SKM-1 (cell line): ENCODE results near the gene BTK.
A peak's percentile ranks its signal among the peaks of the same experiment; 100 is the strongest.

ENCODE experiments used
- DNase-seq: peaks from one replicate; lab custom pipeline; 2025; ENCODE audit not compliant: unreplicated experiment; lab: John Stamatoyannopoulos, UW

BTK gene

DNA sequence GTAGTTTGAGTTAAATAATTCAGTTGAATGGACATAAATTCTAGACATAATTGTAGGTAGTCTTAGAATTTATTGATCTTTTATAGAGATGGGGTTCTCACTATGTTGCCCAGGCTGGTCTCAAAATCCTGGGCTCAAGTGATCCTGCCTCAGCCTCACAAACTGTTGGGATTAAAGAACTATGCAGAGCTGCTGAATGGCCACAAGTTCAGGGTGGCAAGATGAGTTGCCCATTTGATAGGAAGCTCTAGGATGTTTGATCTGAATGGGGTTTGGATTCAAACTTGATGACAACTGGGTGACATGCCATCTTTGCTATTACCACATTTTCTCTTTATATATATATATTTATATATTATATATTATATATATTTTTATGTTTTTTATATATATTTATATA is 8.4 kb upstream of the BTK start:
- no peak for DNase-seq

GRCh38 chrX:101393530-101394305 is 7.7 kb upstream of the BTK start:
- DNase-seq = no peak

GRCh38 chrX:101391831-101392230 is 5.8 kb upstream of the BTK start:
- DNase-seq = no peak

DNA sequence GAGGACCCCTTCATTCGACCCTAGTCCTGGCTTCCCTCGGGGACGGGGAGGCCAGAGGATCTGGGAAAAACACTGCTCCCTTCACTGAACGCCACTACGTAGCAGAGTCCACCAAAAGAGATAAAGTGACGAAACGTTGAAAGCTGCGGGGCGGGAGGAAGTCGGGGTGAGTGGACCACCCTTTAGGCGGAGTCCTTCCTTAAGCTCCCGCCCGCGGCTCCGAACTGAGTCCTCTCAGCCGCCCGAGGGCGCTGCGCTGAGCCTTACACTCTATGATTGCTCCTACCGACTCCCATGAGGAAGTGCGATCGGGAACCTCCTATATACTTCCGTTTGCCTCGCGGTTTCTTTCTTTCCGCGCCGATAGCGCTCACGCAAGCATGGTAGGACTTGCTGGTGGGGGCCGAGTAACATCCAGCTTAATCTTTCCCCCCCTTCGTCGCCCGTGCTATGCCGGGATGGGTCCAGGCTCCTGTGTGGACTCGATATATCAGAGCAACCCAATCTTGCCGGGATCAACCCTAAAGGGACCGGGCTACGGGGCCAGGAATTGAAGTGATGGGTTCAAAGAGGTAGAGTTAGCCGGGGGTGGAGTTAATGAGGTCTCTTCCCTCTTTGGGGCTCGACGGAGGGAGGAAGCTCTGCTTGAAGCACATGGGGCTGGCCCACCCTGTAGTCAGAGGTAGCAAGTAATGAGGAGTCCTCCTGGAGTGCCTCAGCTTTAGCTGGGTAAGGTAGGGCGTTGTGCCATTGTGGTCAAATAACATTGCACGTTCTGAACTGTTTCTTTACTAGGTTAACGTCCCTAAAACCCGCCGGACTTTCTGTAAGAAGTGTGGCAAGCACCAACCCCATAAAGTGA is 4.9 kb upstream of the BTK start, which contains the start of gene RPL36A:
Gene RPL36A, plus strand, starts transcription at position 348 of the 862 bp plus-strand sequence. Its CDS starts 33 bp downstream, at position 381.
- peak; percentile 63 for DNase-seq

DNA sequence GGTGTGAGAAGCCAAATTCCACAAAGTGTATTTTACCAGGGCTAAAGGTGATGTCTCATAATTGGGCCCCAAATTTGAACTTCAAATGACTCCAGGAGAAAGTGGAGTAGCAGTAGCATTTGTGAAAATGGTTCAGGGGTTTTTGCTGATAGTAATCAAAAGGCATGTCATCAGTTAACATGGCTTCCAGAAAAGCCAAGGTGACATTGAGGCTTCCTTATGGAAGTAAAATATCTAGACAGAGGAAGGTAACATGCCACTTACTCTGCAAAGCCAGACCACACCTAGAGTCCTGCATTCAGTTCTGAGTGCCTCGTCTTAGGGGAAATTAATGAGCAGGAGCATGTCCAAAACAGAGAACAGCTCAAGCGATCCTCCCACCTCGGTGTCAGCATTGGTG is 2.6 kb upstream of the BTK start:
- no peak for DNase-seq

DNA sequence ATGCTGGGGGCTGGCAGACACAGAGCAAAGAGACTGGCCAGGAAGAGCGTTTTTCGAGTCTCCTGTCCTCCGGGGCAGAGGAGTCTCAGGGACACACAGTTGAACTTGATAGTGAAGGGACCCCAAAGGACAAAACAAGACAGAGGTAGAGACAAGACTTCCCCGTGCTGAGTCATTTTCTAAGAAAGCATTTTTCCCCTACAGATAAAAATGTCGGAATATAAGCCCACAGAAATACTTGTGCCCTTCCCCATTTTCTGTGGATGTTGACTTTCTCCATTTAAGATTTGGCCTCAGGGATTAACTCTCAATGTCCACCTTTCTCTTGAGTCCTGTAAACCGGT is 523 bp upstream of the BTK start:
- no peak for DNase-seq

GRCh38 chrX:101385026-101385684 is 836 bp downstream of the BTK start:
- no peak for DNase-seq

DNA sequence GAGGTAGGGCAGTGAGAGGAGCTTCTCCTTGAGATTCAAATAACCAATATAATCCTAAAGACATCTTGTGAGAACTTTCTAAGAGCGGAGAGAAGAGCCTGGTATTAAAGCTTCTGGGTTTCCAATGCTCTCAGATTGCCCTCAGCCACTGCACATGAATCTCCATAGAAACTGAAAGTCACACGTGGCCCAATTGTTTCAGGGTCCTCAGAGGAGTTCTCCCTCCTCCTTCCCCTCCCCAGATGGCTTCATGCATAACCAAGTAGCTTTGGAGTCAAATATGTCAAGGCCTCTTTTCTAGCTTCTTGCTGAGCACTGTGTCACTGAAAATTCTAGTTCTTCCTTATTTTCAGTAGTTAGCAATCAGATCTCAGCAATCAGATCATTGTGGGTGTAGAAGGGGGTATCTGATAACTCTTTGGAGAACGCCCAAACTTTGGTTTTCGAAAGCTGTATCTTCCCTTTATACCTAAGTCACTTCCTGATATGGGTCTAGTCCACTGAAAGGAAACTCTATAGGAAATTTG is 2.2 kb downstream of the BTK start:
- no peak for DNase-seq

- DNase-seq = peak; percentile 5
Observed at GRCh38 chrX:101377547-101377946, 8.4 kb downstream of the BTK start.

GRCh38 chrX:101370888-101371504 is 15.0 kb downstream of the BTK start:
- DNase-seq = no peak

DNA sequence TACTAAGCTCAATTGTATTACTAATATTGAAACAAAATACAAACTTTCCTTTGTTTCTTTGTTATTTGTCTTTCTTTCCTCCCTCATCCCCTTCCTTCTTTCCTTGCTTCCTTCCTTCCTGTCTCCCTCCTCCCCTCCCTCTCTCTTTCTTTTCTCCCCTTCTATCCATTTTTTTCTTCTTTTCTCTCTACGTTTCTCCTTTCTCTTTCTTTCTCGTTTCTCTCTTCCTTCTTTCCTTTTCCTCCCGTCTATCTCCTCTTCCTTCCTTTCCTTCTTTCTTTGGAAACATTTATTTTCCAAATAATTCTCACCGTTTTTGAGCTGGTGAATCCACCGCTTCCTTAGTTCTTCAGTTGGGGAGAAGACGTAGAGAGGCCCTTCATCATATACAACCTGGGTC is 16.3 kb downstream of the BTK start:
- no peak for DNase-seq

GRCh38 chrX:101368800-101369199 is 17.2 kb downstream of the BTK start:
- no peak for DNase-seq

DNA sequence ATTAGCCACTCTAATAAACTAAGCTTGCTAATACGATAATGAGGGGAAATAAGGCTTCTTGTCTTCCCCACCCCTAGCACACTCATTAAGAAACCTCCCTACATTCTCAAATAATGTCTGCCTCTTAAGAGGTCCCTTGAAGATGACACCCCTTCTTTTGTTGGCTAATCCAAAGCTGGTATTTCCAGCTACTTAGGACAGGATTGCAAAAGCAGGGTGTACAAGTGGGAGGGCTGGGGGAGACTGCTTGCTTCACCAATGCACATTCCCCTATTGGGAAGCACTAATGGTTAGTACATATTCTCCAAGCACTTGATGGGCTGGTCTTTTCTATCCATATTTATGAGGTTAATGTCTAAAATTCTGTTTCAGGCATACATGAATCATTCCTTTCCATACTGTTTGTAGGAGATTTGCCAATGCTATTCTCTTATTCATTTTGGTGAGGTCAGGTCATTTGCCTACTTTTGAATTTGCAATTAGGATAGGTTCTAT is 20.6 kb downstream of the BTK start:
- no peak for DNase-seq

DNA sequence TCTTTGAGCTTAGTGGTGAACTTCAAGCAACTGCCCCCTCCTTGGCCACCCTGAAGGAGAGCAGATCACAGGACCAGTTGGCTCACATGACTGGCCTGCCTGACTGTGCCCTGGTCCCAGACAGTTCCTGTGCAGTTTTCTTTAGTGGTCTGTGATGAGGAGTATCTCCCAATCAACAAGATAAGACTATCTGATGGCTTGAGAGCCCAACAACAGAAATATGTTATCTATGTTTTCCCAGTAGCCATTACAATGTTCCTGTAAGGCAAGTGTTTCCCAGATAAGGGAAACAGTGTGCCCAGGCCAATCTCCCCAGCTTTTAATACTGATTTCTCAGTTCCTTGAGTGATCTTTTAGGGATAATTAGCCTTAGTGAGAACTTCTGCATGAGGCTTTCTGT is 23.2 kb downstream of the BTK start:
- no peak for DNase-seq

DNA sequence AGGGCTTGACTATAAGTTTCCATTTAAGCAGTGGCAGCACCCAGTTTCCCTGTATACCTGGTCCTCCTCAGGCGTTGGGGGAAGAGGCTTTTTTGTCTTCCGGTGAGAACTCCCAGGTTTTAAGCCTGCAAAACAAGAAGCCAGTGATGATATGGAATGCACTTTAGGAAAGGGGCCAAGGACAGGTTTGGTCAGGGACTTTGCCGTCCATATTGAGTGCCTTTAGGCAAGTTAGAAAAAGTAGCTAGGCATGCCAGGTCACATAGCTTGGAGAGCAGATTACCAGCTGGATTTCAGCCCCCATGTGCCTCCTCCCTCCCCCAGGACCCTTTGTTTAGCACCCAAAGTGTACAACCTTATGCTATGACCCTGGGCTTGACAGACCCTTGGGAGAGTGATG is 23.9 kb downstream of the BTK start:
- DNase-seq = no peak

- no peak for DNase-seq
Observed at GRCh38 chrX:101360390-101360789, 25.6 kb downstream of the BTK start.

DNA sequence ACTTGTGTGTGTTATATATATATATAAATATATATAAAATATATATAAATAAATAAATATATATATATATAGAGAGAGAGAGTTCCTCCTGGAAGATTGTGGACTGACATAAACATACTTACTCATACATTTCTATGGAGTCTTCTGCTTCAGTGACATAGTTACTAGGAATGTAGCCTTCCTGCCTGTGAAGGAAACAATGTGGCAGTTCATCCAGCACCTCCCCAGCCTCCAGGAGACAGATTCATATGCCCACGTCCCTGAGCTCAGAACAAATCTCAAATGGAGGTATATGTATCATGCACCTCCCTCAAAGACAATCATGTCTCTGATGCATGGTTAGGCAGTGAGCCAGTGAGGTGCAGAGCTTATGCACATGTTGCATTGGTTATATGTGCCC is 26.0 kb downstream of the BTK start:
- DNase-seq = no peak

GRCh38 chrX:101357166-101357795 is 28.7 kb downstream of the BTK start:
- DNase-seq = no peak

DNA sequence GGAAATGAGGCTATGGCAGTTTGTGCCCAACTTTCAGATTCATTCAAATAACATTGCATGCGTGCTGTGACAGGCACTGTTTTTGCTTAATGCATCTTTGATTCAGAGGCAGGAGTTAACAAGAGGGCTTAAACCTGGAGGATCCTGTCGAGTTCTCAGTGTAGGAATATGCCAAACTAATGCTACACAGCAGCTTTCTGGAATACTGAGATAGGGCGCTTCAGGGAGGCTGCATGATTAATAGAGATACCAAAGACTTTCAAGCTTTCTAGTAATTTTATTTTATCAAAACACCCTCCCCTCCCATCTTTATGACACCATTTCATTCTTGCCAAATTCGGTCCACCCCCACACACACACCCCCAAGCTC is 36.8 kb downstream of the BTK start:
- no peak for DNase-seq

- peak; percentile 65 for DNase-seq
Observed at GRCh38 chrX:101348452-101349192, 37.4 kb downstream of the BTK start, which contains the start of gene TIMM8A. Gene TIMM8A, minus strand, starts transcription at chrX:101348742. Its CDS starts 78 bp downstream, at chrX:101348664.
